ENCODE data around the gene C14orf180.

GRCh38 chr14:104588066-104588857 lies 8.7 kb downstream of the C14orf180 start:
- TF ChIP-seq, protein P1, sequence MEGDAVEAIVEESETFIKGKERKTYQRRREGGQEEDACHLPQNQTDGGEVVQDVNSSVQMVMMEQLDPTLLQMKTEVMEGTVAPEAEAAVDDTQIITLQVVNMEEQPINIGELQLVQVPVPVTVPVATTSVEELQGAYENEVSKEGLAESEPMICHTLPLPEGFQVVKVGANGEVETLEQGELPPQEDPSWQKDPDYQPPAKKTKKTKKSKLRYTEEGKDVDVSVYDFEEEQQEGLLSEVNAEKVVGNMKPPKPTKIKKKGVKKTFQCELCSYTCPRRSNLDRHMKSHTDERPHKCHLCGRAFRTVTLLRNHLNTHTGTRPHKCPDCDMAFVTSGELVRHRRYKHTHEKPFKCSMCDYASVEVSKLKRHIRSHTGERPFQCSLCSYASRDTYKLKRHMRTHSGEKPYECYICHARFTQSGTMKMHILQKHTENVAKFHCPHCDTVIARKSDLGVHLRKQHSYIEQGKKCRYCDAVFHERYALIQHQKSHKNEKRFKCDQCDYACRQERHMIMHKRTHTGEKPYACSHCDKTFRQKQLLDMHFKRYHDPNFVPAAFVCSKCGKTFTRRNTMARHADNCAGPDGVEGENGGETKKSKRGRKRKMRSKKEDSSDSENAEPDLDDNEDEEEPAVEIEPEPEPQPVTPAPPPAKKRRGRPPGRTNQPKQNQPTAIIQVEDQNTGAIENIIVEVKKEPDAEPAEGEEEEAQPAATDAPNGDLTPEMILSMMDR (IDR thresholded peaks at IDR 0.05; ENCODE audit: insufficient read depth, low read depth, low read length), result no peak
- no peak for TF ChIP-seq EZH2 (IDR thresholded peaks at IDR 0.05; ENCODE audit: insufficient read depth, low read length)

All from astrocyte (in vitro differentiated cells and primary cell).